Femur (tissue), 1 donor: ENCODE data around the gene LGALS9.
"Not testable (repeated sequence)": the region's sequence is repeated elsewhere in the genome, so short reads cannot be mapped to it uniquely, and the experiment has no call there.

Source experiments
- DNase-seq: peaks from one replicate; pipeline ENCODE4 v3.0.0-alpha.2; 2017

Gene LGALS9

DNA sequence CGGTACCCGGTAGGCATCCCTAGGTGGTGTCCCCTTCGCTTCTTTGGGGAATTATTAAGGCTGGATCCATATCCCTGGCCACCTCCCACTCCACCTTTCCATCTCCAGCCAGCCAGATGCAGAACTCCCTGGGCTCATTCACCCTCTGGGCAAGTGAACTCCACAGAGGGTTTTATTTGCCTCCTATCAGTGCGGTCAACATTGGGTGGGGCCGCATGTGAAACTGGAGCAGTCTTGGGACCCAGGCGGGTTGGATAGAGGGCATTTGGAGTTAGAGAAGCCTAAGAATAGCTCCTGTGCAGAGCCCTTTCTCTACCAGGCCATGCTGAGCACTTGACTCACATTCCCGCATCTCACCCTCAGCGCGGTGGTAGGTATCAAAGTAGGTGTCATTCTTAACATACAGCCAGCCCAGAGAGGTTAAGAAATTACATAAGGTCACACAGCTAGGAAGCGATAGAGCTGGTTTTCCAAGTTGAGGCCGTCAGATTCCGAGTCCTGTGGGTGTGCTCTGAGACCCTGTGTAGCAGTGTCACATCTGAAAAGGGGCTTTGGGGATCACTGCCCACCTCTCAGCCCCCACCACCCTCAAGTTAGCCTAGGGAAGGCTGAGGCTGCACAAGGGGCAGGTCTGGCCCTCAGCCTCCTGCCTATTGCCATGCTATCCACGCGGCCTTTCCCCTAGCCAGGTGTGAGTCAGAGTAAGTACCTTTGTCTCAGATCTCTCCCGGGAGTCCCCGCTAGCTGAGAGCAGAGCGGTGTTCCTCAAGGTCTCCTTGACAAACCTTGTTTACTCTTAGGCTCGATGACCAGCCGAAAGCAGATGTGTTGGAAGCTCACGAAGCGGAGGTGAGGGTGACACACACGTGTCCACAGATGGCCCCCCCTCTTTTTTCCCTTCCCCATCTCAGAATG is 26.9 kb upstream of the LGALS9 start:
- no peak for DNase-seq

DNA sequence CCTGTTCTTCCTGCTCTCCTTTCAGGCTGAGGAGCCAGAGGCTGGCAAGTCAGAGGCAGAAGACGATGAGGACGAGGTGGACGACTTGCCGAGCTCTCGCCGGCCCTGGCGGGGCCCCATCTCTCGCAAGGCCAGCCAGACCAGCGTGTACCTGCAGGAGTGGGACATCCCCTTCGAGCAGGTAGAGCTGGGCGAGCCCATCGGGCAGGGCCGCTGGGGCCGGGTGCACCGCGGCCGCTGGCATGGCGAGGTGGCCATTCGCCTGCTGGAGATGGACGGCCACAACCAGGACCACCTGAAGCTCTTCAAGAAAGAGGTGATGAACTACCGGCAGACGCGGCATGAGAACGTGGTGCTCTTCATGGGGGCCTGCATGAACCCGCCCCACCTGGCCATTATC is 25.6 kb upstream of the LGALS9 start:
- no peak for DNase-seq

DNA sequence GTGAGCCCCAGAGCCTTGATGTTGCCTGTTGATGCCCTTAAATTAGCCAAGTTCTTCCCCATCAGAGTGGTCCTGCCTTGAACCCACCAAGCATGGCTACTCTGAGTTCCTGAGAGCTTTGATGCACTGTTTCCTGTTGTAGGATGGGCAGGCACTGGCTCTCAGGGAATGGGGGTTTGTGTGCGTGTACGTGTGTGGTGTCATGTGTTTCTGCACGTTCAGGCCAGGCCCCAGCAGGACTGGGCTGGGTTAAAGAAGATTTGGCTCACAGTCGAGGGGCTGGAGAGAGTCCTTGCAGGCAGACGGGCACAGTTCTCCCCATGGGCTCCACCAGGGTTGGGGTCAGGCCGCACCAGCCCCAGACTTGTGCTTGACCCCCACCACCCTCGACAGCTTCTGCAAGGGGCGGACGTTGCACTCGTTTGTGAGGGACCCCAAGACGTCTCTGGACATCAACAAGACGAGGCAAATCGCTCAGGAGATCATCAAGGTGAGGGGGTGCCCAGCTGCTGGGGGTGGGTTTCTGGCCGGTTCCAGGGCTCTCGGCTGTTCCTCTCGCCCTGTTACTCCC is 23.4 kb upstream of the LGALS9 start:
- DNase-seq, result no peak

DNA sequence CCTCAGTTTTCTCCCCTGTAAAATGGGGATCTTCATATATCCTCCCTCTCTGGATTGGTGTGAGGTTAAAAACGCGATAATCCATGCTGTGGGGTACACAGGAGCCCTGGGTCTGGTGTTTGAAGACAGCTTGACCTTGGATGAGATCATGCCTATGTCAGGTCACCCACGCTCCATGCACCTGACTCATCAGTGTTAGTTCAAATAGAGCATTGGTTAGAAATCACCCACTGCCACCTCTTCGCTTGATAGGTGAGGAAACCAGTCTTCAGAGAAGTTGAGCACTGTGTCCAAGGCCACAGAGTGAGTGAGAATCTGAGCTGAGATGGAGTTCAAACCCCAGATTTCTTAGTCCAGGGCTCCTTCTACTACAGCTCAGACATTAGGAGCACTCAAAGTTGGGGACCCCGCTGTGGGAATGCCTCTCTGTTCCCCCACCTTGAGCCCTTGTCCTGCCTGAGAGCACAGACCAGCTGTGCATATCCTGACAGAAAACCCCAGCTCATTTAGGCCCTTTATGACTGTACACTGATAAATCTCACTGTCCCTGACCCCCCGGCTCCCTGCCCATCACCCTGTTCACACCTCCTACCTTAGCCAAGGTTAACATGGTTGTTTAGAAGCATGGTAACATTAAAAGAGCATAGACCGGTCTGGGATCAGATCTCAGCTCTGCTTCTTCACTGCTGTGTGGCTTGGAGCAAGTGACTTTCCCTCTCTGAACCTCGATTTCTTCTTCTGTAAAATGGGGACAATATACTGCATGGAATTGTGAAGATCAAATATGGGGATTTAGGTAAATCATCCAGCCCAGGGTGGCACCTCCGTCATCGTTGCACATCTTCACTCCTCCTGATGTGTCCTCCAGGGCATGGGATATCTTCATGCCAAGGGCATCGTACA is 22.4 kb upstream of the LGALS9 start:
- DNase-seq, result no peak

DNA sequence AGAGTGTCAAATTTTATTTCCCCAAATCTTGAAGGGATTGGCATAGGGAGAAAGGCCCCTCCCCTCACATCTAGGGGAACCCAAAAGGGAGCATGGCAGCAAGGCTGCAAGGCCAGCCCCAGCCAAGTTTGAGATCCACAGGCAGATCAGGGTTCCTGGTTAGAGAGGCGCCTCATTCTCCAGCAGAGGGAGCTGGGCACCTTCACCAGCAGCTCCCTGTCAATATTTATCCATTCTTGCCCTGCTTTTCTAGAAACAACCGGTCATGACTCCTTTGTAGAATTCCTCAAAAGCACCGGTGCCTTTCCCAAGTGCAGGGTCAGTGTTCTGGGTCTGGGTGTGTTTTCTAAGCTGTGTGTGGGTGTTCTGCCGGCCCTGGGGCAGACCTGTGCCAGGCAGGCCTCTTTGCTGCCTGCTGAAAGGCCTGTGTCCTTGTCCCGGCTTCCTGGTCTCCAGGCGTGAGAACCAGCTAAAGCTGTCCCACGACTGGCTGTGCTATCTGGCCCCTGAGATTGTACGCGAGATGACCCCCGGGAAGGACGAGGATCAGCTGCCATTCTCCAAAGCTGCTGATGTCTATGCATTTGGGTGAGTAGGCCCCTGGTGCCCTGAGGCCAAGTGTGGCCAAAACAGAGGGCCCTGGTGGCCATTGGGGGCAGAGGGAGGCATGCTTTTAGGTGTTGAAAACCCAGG is 21.2 kb upstream of the LGALS9 start:
- no peak for DNase-seq

DNA sequence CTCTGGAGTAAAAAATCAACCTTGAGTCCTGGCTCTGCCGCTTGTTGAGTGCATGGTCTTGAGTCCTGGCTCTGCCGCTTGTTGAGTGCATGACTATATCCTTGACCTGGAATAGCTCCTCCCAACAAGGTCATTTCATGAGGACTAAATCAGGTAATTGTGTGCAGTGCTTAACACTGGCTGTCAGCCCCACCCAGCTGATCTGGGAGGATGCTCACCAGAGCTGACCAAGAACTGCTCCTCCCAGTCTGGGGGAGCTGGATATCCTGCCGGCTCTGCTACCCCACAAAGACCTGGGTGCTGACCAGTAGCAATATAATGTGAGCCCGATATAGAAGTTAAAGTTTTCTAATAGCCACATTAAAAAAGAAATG is 20.7 kb upstream of the LGALS9 start:
- no peak for DNase-seq

DNA sequence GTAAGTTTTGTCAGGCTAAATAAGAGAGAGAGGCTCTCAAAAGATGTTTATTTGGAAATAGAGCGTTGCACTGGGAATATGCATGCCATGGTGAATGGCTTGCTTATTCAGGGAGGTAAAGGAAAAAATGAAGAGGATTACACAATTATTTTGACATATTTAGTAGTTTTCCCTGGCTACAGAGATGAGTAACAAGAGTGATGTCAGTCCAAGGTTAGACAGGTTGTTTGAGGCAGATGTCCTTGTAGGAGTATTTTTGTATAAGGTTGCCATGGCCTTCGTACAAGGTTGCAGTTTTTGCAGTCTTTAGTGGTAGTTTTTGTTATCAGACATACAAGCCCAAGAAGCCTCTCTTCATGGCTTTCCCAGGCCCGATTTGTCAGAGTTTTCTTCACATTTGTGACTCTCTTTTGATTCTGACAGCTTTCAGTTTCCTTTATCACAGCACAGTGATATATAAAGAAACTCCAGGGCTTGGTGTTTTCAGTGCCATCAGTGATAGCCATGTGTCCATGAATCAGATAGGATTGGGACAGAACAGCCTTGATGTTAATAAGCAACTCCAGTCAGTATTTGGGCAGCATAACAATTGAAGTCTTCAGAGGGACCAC is 18.7 kb upstream of the LGALS9 start:
- DNase-seq, result no peak

DNA sequence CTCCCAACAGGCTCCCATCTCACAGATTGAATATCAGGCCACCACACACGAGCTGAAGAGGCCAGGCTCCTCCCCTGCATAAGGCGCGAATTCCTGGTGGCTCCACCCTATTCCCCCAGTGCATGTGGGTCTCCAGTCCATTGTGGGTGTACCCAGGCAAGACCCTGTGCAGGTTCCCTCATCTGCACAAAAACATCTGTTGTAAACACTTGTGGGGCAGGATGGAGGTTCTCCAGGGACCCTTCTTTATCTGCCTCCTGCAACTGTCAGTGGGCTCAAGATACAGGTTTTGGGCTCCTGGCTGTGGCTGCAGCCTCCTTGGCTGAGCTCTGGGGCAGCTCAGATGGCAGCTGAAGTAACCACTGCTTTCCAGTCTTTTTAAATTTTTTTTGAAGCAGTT is 17.6 kb upstream of the LGALS9 start:
- no peak for DNase-seq

DNA sequence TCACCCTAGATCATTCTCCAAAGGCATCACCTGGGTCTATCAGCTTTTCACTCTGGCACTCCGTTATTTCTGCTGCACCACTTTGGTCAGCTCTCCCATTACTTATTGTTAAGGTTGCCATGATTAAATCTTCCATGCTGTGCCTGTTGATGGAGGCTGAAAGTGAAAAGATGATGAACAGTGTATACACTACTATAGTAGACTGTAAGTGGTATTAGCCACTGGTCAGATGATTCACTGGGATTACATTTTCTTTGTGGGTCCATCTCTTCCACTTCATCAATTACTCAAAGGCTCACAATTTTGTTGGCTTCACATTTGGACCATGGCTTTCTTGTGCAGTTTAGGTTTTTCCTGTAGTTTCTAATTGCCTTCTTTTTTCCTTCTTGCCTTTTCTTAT is 15.9 kb upstream of the LGALS9 start:
- DNase-seq, result no peak

DNA sequence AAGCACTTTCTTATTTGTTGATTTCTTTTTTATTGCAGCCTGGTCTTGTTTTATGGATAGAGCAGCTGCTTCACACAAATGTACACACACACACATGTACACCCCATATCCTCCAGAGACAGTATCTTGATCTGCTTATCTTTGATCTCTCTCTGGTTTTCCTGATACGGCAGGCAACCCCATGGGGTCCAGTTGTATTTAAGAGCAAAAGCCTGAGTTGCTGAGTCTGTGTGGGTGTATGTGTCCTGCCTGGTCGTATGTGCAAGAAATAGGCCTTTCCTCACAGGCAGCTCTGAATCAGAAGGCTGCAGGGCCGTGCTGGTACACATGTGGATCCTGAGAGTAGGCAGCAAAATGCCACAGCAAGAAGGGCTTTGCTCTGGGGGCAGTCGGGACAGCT is 14.6 kb upstream of the LGALS9 start:
- DNase-seq, result no peak

DNA sequence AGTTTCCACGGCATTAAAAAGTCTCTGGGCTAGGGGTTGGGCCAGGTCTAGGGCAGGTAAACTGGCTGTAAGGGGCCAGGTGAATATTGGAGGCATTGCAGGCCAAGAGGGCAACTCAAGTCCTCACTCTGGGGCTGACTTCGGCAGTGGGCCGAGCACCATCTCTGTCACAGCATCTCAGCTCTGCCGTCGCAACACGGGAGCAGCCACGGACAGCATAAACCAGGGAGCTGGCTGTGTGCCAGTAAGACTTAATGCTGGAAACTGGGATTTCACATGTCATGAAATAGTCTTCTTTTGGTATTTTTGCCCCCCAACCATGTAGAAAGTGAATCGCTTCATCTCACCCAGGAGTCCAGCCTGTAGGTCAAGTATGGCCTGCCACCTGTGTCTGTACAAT is 12.6 kb upstream of the LGALS9 start:
- no peak for DNase-seq

DNA sequence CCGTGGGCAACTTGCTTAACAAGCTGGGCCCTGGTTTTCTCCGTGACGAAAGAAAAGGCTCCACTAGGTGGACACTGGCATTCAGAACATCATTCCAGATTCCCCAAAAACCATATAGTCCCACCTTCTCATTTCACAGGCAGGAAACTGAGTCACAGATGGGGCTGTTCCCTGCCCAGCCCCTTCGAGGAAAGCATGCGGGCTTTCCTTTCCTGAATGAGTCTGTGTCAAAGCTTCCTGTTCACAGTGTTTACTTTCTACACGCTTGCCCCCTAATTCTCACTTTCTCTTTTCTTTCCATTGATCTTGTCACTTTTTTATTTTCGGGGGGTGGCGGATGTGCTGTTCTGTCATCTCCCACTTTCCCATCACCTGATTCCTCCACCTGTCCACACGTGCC is 10.3 kb upstream of the LGALS9 start:
- DNase-seq, result no peak

DNA sequence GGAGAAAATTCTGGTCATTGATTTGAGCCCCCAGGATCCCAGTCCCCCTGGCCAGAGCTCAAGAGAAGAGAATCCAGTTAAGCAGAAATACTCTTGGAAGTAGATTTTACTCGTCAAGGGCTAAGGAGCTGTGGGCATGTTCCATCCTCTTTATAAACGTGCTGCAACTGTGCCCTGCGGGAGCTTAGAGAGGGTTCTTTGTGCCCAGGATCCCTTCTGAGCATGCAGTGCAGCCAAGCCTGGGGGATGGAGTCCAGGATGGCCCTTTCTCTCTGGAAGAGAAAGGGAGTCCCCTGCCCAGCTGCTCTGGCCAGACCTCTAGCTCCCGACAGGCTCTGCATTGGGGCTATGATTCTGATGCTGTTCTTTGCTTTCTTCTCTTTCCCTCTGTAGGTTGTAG is 9.5 kb upstream of the LGALS9 start:
- DNase-seq, result no peak

DNA sequence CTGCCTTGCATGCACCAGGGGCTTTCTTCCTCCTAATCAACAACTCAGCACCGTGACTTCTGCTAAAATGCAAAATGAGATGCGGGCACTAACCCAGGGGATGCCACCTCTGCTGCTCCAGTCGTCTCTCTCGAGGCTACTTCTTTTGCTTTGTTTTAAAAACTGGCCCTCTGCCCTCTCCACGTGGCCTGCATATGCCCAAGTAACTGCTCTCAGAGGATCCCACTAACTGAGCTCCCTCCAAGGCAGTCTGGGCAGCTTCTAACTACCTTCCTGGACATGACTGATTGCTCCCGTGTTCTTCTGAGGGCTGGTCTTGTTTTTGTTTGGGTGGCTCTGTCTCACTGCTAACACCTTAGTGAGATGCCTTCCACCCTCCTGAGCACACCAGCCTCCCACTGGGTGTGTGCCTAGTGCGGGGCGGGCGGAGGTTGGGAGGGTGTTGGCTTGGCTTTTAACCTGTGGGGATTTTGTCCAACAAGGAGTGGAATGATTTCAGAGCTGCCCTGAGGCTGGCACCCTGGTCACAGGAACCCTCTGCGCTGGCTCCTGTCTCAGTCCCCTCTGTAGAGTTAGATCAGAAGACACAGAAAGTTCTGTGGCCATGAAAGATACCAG is 8.9 kb upstream of the LGALS9 start:
- DNase-seq, result no peak

DNA sequence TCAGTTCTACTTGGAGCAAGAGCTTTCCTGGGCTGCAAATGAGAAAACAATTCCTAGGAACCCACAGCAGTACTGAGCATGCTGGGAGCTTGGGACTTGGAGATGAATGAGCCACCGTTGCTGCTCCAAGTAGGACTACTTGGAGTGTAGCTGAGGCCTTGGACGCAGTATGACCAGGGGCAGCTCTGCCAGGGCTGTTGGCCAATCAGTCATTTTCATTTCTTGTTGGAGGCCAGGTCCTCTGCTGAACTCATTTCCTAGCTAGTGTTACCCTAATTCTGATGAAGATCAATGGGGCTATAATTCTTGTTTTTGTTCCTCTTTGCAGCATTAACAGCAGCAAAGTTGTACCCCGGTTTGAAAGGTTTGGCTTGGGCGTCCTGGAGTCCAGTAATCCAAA is 8.0 kb upstream of the LGALS9 start:
- peak; percentile 70 for DNase-seq

DNA sequence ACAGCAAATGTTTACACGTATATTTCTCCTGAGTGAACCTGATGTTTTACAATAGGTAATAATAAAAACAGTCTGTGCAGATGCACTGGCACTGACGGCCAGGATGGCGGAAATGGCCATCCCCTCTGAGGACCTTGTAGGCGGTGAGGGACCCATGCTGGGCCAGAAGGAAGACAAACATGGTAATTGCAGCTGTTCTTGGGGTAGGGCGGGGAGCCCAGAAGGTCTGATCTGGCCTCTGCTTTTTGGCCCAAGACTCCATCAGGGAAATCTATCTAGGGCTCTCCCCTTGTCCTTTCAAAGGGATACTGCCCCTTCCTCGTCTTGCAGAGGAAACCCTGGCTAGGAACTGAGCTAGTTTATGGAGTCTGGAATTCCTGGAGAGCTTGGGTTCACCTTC is 7.4 kb upstream of the LGALS9 start:
- peak; percentile 58 for DNase-seq

DNA sequence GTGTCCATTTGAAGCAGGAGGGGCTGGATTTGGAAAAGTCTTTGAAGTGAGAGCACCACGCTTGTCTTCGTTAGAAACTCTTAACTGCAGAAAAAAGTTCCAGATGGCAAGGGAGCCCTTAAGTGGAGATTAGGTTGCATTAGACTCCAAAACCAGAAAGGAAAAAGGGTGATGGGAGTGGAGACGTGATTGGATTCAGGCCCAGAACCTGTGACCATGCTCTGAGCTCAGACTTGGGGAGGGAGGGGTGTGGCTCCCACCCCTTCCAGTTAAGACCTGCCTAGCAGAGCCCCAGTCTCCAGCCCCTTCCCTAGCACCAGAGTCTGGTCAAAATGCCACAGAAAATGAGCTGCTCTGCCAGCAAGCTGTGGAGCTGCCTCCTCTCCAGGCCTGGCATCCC is 6.4 kb upstream of the LGALS9 start:
- DNase-seq, result no peak

DNA sequence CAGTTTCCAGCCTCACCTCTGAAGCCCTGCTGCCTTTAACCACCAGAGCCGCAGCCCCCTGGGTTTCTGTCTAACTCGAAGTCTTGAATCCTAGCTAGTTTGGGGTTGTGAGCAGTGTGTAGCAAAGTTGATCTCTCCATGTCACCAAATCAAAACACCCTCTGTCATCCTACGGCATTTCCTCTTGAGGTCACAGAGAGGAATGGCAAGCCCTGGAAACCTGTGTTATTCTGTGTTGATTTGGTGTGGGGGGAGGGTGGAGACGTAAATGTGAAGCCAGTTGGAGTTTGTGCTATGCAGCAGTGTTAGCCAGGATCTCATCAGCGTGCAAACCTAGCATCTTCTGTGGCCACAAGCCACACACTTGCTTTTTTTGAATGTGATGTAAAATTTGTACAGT is 5.1 kb upstream of the LGALS9 start:
- DNase-seq, result no peak

DNA sequence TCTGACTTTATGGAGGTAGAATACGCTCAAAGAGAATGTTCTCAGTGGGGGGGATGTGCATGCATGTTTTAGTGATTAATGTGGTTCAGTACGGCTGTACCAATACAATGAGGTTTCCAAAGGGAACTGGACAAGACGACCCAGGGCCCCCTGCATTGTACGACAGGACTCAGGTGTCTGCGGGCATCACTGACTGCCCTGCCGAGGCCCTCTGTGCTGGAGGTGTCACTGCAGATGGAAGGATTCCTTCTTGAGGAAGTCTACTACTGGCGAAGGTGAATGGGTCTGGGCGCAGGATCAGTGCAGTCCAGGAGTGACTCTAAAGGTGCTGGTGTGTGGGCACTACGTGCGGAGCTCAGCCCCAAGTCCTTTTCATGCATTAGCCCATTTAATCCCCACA is 3.5 kb upstream of the LGALS9 start:
- DNase-seq, result no peak

DNA sequence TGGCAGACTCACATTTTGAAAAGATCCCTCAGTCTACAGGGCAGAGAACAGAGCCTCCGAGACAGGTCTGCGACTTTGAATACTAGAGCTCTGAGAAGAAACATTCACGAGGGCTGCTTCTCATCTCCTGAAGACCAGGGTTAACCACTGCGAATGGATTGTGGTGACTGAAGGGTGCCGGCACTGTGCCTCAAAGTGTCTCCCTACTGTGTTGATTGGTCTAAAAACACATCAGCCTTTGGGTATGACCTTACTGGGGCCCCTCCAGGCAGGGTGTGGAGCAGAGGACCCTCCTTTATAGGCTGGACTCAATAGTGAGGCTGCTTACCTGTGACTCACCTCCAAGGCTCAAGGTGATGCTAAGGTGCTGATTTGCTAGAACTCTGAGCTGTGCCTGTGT is 2.6 kb upstream of the LGALS9 start:
- no peak for DNase-seq

DNA sequence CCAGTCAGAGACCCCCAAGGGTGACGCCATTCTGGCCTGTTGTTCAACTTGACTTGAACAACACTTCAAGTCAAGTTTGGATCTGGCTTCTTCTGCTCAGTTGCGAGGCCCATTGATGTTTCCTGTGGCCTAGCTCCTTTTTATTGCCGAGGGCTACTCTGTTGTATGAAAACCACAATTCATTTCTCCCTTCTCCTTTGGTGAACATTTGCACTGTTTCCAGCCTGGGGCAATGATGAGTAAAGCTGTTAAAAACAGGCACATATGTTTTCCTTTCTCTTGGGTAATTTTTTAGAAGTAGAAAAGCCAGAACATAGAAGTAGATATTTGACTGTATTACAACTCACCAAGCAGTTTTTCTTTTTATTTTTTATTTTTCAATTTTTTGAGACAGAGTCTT is 1.7 kb upstream of the LGALS9 start:
- not testable (repeated sequence) for DNase-seq

DNA sequence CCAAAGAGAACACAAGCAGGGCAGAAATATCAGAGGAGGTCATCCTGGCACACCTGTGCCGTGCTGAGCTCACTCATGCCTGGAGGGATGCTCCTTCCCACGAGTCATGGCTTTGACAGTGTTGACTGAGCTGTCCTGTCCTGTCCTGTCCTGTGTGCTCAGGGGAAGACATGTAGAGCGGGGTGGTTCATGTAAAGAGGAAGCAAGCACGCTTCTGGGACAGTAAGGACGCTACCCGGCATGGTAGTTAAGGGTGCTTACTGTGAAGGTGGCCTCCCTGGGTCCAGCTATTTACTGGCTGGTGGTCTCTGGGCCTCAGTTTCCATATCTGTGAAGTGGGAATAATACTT is 398 bp downstream of the LGALS9 start:
- DNase-seq, result no peak
